Hypothalamus (tissue), 51 donors: ENCODE data around the gene GJC2.
A peak's percentile ranks its signal among the peaks of the same experiment; 100 is the strongest.
"Not testable (repeated sequence)": the region's sequence is repeated elsewhere in the genome, so short reads cannot be mapped to it uniquely, and the experiment has no call there.

Experiments
- DNase-seq, 51 donors: peaks; one replicate each; lab custom pipeline; 2025; lab: John Stamatoyannopoulos, UW

The GJC2 gene

DNA sequence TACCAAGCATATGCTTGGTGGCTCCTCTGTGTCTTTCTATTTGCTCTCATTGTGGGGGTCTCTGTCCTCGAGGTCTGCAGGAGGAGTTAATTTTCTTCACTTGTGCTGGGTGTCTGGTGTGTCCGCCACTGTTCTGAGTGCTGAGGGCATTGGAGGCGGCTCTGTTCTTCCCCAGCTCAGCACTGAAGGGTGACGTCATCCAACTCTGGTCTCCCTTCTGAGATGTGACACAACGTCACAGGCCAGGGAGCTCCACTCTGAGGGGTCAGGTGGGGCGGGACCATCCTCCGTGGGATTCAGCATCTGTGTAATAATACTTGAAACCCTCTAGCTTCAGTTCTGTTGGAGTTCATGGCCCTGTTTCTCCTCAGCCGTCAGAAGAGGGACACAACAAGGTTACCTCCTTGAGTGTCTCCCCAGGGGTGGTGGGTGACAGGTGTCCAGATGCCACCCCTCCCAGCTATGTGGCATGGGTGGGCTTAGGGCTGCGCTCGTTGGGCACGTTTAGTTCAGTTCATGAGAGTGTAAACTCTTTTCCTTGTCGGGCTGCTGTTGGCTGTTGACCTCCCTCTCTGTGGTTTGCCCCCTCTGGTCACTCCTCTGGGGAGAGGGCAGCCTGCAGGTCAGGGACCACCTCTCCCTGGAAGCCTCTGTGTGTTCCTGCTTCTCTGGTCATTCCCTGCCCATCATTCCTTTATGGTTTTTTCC, 19.0 kb downstream of the GJC2 start:
- DNase-seq, result no peak

- DNase-seq, result no peak
These were observed 19.6 kb downstream of the GJC2 start for GRCh38 chr1:228169345-228169744.

- no peak for DNase-seq
These were observed 20.9 kb downstream of the GJC2 start for GRCh38 chr1:228170666-228171065.

DNA sequence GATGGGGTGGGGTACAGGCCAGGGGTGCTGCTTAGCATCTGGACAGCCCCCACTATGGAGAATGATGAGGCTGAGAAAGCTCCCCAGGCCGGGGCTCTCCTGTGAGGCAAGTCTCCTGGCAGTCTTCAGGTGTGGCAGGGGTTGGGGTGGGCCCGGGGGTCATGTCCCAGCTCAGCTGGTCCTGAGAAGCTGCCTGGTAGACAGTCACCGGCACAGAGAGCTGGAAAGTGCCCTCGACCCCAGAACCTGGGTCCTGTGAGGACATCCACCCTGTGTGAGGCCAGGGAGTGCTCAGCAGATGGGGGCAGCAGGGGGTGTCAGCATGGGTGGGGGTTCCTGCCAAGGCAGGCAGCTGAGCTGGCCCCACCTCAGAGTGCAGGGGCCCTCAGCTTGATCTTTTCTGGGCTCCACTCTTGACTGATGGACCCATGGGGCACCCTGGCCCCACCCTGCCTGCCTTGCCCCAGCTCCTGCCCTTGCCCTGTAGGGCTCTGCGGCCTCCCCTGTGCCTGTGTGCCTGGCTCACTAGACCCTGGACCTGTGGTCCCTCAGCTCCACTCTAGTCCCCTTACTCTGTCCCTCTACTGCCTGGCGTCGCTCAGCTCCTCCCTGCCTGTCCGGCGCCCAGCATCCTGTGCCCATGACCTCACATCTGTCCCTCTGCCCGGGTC, 21.6 kb downstream of the GJC2 start:
- DNase-seq, result no peak

- DNase-seq, result no peak
These were observed 23.1 kb downstream of the GJC2 start for GRCh38 chr1:228172591-228173527.

DNA sequence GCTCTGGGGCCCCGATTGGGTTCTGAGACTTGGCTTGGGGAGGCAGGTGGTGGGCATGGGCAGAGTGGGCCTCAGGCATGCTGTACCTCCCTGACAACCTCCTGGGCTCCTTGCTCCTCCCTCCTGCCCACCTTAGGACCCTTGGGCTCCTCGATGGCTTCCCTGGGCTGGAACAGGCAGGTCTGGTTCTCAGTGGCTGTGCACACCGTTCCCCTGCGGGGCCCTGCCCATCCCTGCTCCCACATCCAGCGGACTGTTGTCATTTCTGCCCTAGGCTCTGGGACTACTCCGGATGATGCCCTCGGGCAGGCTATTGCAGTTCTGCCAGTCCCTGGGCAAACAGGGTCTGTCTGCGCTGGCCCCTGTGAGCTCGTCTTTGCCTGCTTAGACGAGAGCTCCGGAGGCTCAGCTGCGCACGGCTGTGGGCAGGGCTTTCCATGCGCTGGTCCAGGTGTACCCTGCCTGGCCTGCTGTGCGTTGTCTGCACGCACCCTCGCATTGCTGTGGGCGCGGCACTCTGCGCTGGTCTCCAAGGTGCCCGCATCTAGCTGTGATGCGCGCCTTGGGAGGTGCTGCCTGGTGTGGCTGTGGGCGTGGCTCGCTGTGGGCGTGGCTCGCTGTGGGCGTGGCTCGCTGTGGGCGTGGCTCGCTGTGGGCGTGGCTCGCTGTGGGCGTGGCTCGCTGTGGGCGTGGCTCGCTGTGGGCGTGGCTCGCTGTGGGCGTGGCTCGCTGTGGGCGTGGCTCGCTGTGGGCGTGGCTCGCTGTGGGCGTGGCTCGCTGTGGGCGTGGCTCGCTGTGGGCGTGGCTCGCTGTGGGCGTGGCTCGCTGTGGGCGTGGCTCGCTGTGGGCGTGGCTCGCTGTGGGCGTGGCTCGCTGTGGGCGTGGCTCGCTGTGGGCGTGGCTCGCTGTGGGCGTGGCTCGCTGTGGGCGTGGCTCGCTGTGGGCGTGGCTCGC, 24.1 kb downstream of the GJC2 start:
- not testable (repeated sequence) for DNase-seq

GRCh38 chr1:228174482-228175315, 25.0 kb downstream of the GJC2 start:
- no peak for DNase-seq

DNA sequence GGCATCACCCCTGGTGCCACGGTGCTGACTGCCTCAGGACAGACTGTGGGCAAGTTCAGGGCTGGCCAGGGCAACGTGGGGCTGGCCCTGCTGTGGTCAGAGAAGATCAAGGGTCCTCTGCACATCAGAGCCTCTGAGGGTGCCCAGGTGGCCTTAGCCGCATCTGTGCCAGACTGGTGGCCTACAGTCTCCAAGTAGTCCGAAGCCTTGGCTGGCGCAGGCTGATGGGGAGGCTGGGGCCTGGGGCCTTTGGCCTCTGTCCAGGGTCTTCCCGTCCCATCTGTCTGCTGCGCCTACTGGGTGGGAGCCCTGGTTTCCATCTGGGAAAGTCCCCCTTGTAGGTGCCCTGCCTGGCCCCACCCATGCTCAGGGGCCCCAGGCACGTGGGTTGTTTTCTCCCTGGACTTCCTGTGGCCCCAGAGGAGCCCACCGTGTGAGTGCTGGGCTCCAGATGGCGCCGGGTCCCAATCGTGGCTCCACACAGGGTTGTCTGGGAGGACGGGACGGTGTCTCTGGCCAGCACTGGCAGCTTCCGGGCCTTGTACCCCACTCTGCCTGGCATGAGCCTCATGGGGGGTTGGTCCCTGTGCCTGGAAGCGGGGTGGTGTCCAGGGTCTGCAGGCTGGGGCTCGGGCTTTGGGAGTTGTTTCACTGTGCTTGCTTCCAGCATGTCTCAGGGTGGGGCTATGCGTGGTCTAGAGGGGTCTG, 25.7 kb downstream of the GJC2 start:
- DNase-seq, result no peak

DNA sequence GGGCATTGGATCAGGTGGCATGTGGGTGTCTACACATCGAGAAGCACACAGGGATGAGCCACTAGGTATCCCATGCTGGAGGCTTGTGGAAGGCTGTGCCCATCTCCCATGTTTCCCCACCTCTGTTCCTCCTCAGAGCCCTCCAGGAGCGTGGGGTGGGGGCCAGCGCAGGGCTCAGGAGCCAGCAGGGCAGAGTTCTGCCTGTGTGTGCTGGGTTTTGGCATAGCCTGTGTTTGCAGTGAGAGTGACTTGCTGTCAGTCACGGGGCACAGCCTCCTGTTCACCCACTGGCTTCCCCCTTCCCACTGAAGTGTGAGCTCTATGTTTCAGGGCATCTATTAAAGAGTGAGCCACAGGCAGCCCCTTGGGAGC, 26.3 kb downstream of the GJC2 start:
- no peak for DNase-seq

DNA sequence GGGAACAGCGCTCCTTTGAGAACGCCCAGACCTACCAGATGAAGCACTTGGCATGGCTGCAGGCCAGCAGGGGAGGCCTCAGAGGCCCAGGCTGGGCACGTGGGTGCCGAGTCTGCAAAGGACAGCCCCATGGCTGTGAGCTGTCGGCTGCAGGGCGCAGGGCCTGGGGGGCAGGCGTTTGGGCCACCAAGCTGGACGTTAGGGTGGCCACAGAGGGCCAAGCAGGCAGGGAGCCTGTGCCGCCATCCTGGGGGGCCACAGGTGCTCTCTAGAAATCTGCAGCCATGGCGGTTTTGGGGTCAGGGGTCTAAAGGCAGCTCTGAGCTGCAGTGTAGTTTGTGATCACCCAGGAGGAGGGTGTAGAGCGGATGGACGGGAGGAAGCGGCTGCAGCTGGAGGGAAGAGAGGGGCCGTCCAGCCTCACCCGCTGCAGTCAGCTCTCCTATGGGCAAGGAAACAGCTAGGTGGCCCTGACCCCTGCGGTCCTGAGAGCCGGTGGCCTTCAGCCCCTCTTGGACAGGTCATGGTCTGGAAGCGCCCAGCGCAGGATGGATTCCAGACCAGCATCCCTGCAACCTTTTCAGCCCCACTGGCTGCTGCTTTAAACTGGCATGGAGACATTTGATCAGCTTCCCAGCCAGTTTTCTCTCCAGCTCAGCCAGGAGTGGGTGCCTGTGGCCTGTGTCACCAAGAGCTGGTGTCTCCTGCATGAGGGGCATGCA, 26.9 kb downstream of the GJC2 start:
- DNase-seq, result peak in 5 of 51 donors; percentile 14 to 49 (median 26)

GRCh38 chr1:228177183-228177475, 27.4 kb downstream of the GJC2 start:
- DNase-seq, result no peak

DNA sequence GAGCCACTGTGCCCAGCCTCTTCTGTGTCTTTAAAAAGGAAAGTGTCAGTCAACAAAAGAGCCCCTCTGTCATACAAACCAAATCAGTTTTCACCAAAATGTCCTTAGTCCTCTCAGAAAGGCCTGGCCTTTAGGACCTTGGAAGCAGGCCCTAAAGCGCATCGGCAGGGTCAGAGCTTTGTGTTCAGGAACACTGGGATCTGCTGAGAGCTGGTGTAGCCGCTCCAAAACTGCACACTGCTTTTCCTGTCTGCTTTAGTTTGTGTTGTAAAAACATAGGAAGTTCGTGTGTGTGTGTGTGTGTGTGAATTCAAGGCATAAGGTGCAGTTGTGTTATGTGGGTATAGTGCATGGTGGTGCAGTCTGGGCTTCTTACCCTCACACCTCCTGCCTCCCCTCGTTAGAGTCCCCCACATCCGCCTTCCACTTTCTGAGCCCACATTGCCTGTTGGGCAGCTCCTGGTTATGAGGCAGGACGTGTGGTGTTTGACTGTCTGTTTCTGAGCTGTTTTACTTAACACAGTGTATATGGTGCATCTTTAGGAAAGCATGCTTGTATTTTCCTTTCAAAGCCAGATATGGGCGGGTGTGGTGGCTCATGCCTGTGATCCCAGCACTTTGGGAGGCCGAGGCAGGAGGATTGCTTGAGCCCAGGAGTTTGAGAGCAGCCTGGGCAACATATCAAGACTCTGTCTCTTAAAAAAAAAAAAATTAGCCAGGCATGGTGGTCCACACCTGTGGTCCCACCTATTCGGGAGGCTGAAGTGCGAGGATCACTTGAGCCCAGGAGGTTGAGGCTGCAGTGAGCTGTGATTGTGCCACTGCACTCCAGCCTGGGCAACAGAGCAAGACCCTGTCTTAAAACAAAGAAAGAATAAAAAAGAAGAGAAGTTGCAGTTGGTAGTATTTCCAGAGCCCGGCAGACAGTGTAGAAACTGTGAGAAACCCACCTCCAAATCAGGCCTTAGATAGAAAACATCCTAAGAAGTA, 28.3 kb downstream of the GJC2 start:
- no peak for DNase-seq

- no peak for DNase-seq
These were observed 29.3 kb downstream of the GJC2 start for GRCh38 chr1:228178737-228179684.

GRCh38 chr1:228180271-228180958, 30.7 kb downstream of the GJC2 start:
- no peak for DNase-seq

DNA sequence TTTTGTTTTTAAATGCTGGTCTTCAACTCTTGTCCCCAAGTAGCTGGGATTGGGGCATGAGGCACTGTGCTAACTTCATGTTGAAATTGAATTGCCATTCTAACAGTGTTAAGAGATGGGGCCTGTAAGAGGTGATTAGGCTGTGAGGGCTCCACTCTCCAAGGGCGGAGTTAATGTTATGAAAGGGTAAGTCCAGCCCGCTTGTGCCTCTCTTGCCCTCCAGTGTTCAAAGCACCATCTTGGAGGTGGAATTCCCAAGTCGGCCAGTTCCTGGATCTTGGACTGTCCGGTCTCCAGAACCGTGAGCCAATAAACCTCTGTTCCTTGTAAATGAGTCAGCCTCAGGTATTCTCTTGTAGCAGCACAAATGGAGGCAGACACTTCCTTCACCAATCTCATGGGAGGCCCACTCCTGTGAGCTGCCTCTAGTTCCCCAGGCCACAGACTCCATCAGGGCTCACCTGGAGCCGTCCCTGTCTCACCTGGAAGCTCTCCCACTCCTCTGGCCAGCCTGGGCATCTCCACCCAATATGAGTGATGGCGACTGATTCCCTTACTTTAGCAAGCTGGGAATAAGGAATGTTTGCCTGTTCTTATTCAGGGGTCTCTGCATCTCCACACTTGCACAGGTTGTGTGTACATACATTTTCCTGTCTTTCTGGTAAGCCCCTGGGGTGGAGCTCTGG, 31.4 kb downstream of the GJC2 start:
- DNase-seq, result no peak
